HFF-Myc (cell line): ENCODE results near the gene MEIS2.

ENCODE experiments used
- DNase-seq: peaks from one replicate; pipeline ENCODE4 v3.0.0-alpha.2; 2011; ENCODE audit warnings: low read depth; ENCODE audit errors: extremely low read depth
- H3K4me3 ChIP-seq: replicated peaks from 2 replicates; pipeline ENCODE4 v1.5.1; 2011; ENCODE audit warnings: low read depth, mild to moderate bottlenecking, control low read depth, low read length
- CTCF ChIP-seq: IDR thresholded peaks from 2 replicates; pipeline ENCODE4 v1.5.1; 2012; ENCODE audit warnings: mild to moderate bottlenecking, low read depth, low read length, control low read depth; ENCODE audit errors: missing control alignments

MEIS2 gene

GRCh38 chr15:36850864-36851263, 249.5 kb downstream of the MEIS2 start:
- no peak for TF ChIP-seq CTCF
- no peak overlapping the region for H3K4me3 ChIP-seq
- no peak for DNase-seq

GRCh38 chr15:36845270-36845669, 255.1 kb downstream of the MEIS2 start:
- TF ChIP-seq CTCF = no peak
- H3K4me3 ChIP-seq = no peak overlapping the region
- no peak for DNase-seq

- no peak for TF ChIP-seq CTCF
- H3K4me3 ChIP-seq = no peak overlapping the region
- DNase-seq = no peak
Observed at GRCh38 chr15:36844534-36844998, 255.8 kb downstream of the MEIS2 start.

GRCh38 chr15:36843822-36844221, 256.5 kb downstream of the MEIS2 start:
- H3K4me3 ChIP-seq = no peak overlapping the region
- DNase-seq = no peak
- TF ChIP-seq CTCF = no peak

- no peak for TF ChIP-seq CTCF
- H3K4me3 ChIP-seq = no peak overlapping the region
- no peak for DNase-seq
Observed at GRCh38 chr15:36841193-36841592, 259.2 kb downstream of the MEIS2 start.
